Stomach smooth muscle (tissue), 2 donors: ENCODE measurements around the gene PDCD6IP.
"Not testable (repeated sequence)": the region's sequence is repeated elsewhere in the genome, so short reads cannot be mapped to it uniquely, and the experiment has no call there.

Source experiments
- H3K27ac ChIP-seq: one replicate; pipeline ENCODE4 v1.7.0; 2013; ENCODE audit warnings: mild to moderate bottlenecking, low read length, inconsistent platforms
- H3K27me3 ChIP-seq, 2 donors: one replicate each; pipeline ENCODE4 v1.7.0; 2013; ENCODE audit warnings: low read length in 2 of 2; ENCODE audit not compliant: insufficient read depth in 2 of 2, control insufficient read depth in 1 of 2
- H3K36me3 ChIP-seq, 2 donors: one replicate each; pipeline ENCODE4 v1.7.0; 2013; ENCODE audit warnings: low read length in 2 of 2; ENCODE audit not compliant: control insufficient read depth in 2 of 2, insufficient read depth in 2 of 2
- H3K4me1 ChIP-seq: one replicate; pipeline ENCODE4 v1.7.0; 2013; ENCODE audit warnings: low read length; ENCODE audit not compliant: control insufficient read depth, insufficient read depth
- H3K4me3 ChIP-seq, 2 donors: one replicate each; pipeline ENCODE4 v1.7.0; 2013; ENCODE audit warnings: low read length in 2 of 2
- H3K9ac ChIP-seq, 2 donors: one replicate each; pipeline ENCODE4 v1.7.0; 2013; ENCODE audit warnings: low read length in 2 of 2, mild to moderate bottlenecking in 1 of 2
- H3K9me3 ChIP-seq, 2 donors: one replicate each; pipeline ENCODE4 v1.7.0; 2013; ENCODE audit warnings: low read length in 2 of 2; ENCODE audit not compliant: control insufficient read depth in 2 of 2
- donor health status: healthy.
- donor health status: Pancreatic carcinoma.

The PDCD6IP gene

DNA sequence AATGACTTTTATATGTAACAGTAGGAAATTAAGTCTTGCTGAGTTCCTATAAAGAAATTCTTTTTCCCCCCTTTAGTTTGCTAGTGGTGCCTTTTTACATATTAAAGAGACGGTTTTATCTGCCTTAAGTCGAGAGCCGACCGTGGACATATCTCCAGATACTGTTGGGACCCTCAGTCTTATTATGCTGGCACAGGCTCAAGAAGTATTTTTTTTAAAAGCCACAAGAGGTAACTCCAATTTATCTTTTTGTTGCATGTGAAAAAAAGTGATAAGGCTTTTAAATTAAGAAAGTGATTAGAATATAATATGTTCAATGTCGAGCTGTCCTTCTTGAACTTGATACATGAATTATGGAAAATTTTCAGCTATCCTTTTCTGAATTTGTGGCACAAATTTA lies 26.7 kb downstream of the PDCD6IP start:
- H3K36me3 ChIP-seq, result peaks cover 15 to 19% of the 10 kb centered on the region in 2 donors
- H3K4me1 ChIP-seq, result no peaks in the 10 kb centered on the region
- no peak overlapping the region for H3K9ac ChIP-seq
- H3K9me3 ChIP-seq, result no peaks in the 10 kb centered on the region
- H3K4me3 ChIP-seq, result no peak overlapping the region
- H3K27me3 ChIP-seq, result no peaks in the 10 kb centered on the region
- no peak overlapping the region for H3K27ac ChIP-seq

DNA sequence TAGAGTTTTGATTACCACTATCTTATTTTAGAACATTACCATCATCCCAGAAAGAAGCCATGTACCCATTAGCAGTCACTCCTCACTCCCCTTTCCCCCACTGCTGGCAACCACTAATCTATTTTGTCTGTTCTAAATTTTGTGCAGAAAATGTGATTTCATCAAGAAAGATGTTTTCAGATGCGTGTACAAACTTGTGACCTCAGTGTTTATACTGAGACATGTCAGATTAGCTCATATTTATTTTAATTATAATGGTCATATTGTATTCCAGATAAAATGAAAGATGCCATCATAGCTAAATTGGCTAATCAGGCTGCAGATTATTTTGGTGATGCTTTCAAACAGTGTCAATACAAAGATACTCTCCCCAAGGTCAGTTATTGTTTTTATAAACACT lies 27.8 kb downstream of the PDCD6IP start:
- Histone ChIP-seq H3K9ac (no peak overlapping the region), H3K27me3 (no peaks in the 10 kb centered on the region), H3K9me3 (no peaks in the 10 kb centered on the region), H3K4me1 (no peaks in the 10 kb centered on the region), H3K36me3 (peaks cover 15% of the 10 kb centered on the region in 2 donors), H3K27ac (no peak overlapping the region), H3K4me3 (no peak overlapping the region)

DNA sequence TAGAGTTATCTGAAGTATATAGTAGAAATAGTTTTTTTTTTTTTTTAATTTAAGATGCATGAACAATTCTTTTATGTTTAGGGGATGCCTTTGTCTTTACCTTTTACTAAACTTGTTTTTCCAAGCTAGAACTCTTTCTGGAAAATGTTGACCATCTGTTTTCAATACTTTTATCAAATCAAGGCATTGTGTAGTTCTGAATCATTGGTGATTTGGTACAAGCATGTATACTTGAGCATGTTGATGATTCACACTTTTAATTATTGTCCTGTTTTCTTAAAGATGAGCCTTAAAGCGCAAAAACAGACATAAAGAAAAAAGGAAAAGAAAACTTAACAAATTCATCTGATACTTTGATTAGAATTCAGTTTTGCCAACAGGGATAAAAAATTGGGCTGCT lies 28.3 kb downstream of the PDCD6IP start:
- Histone ChIP-seq H3K27me3 (no peaks in the 10 kb centered on the region), H3K4me3 (no peak overlapping the region), H3K27ac (no peak overlapping the region), H3K9me3 (no peaks in the 10 kb centered on the region), H3K36me3 (peaks cover 15% of the 10 kb centered on the region in 2 donors), H3K9ac (no peak overlapping the region), H3K4me1 (no peaks in the 10 kb centered on the region)

GRCh38 chr3:33829720-33830119 lies 31.3 kb downstream of the PDCD6IP start:
- Histone ChIP-seq H3K9me3 (no peaks in the 10 kb centered on the region), H3K9ac (no peak overlapping the region), H3K4me3 (no peak overlapping the region), H3K27ac (no peak overlapping the region), H3K27me3 (no peaks in the 10 kb centered on the region), H3K4me1 (no peaks in the 10 kb centered on the region), H3K36me3 (peaks cover 12 to 15% of the 10 kb centered on the region in 2 donors)

DNA sequence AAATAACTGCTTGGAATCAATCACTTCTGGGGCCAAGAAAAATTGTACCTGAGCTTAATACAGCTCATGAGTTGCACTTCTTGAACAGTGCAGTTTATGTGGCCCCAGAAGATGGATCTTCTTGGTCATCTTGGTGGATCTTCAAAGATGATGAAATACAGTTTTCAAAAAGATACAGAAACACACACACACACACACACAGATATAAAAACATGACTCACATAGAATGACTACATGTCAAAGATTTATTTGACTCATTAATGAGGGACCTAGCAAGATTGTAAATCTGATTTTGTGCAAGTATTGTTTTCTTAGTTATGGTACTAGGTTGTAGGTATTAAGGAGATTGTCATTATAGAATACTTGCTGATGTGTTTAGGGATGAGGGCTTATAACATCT lies 32.6 kb downstream of the PDCD6IP start:
- Histone ChIP-seq H3K27me3 (no peaks in the 10 kb centered on the region), H3K36me3 (peaks cover 8 to 14% of the 10 kb centered on the region in 2 donors), H3K27ac (no peak overlapping the region), H3K4me3 (no peak overlapping the region), H3K9ac (no peak overlapping the region), H3K4me1 (no peaks in the 10 kb centered on the region), H3K9me3 (no peaks in the 10 kb centered on the region)

DNA sequence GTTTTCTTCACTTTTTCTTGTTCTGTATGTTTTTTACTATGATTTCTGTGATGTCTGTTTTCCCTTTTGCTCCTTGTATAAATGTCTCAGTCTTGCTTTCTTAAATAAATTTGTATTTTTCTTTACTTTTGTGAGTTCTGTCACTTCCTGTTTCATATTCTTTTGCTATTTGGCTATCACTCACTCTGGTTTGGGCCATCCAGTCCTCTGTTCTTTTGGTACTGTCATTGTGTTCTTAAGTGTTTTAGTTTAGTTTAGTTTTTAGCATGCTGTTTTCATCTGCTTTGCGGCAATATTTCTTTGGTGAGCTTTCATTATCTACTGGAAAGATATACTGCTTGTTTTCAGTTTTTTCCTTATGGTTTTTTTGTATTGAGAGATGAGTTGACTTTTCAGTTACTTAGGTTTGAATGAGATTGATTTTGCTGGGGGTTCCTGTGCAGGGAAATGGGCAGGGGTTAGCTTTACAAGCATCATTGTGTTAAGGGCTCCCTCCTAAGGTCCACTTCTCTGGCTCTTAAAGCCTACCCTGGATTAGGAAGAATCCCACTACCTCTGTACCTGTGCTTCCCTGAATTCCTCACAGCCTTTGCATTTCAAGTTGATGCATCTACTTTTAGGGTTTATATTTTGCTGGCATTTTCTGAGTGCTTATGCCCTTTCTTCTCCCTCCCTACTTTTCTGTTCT lies 35.1 kb downstream of the PDCD6IP start:
- Histone ChIP-seq H3K4me1 (no peaks in the 10 kb centered on the region), H3K4me3 (no peak overlapping the region), H3K9me3 (no peaks in the 10 kb centered on the region), H3K27me3 (no peaks in the 10 kb centered on the region), H3K36me3 (peaks cover 7 to 9% of the 10 kb centered on the region in 2 donors), H3K9ac (no peak overlapping the region), H3K27ac (no peak overlapping the region)

DNA sequence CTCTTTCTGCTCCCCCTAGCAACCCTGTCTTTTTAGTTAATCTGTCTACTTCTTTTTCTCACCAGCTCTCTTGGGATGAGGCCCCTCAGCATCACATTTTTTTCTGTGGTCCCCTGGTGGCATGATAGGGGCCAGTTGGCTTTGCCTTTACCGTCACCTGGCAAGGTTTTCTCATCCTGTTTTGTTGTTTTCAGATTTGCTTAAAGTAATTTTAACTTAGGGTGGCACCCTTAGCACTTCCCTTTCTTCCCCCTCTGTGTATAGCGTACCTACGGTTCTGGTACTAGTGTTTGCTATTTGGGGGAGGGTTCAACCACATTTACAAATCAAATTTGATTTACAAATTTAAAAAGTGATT lies 35.6 kb downstream of the PDCD6IP start:
- Histone ChIP-seq H3K27ac (no peak overlapping the region), H3K4me1 (no peaks in the 10 kb centered on the region), H3K4me3 (no peak overlapping the region), H3K9me3 (no peaks in the 10 kb centered on the region), H3K27me3 (no peaks in the 10 kb centered on the region), H3K9ac (no peak overlapping the region), H3K36me3 (peaks cover 3 to 5% of the 10 kb centered on the region in 2 donors)

DNA sequence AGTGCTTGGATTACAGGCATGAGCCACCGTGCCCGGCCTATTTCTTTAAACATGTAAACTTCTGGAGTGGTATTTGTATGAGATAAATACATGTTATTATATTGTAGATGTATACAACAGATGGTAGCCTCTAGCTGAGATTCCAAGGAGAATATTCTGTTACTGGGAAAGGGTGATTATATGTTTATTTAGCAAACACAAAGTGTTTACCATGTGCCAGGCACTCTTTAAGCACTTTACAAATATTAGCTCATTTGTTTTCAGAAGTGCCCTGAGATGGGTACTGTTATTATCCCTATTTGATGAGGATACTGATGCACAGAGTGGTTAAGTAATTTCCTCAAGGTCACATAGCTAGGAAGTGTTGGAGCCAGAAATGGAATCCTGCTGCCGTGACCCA lies 38.8 kb downstream of the PDCD6IP start:
- H3K9ac ChIP-seq, H3K27ac ChIP-seq, H3K27me3 ChIP-seq, H3K4me3 ChIP-seq, H3K9me3 ChIP-seq, H3K4me1 ChIP-seq, H3K36me3 ChIP-seq: not testable (repeated sequence)

DNA sequence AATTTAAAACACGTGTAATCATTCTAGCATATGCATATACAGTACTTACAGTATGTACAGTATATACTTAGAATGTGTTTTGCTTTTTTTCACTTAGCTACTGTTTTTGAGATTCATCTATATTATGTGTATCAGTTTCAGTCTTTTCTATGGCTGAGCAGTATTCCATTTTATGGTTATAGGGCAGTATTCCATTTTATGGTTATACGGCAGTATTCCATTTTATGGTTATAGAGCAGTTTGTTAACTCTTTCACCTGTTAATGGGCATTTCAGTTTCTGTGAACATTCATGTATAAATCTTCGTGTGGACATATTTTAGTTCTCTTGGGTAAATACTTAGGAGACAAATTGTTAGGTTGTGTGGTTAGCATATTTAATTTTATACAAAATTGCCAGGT lies 40.9 kb downstream of the PDCD6IP start:
- Histone ChIP-seq H3K9ac (no peak overlapping the region), H3K27ac (no peak overlapping the region), H3K36me3 (peaks cover 2 to 4% of the 10 kb centered on the region in 2 donors), H3K9me3 (no peaks in the 10 kb centered on the region), H3K4me3 (no peak overlapping the region), H3K4me1 (no peaks in the 10 kb centered on the region), H3K27me3 (no peaks in the 10 kb centered on the region)

DNA sequence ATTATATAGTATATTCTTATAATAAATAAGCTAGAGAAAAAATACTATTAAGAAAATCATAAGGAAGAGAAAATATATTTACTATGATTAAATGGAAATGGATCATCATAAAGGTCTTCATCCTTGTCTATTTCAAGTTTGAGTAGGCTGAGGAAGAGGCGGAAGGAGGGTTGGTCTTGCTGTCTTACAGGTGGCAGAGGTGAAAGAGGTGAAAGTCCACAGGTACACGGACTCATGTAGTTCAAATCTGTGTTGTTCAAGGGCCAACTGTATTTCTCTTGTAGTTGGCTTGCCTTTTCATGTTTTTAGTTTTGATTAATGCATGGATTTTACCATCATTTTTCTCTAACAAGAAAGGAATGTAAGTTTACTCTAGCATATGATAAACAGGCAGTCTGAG lies 41.7 kb downstream of the PDCD6IP start:
- Histone ChIP-seq H3K9me3 (no peaks in the 10 kb centered on the region), H3K27me3 (no peaks in the 10 kb centered on the region), H3K4me3 (no peak overlapping the region), H3K27ac (no peak overlapping the region), H3K9ac (no peak overlapping the region), H3K36me3 (peaks cover 3 to 8% of the 10 kb centered on the region in 2 donors), H3K4me1 (no peaks in the 10 kb centered on the region)

DNA sequence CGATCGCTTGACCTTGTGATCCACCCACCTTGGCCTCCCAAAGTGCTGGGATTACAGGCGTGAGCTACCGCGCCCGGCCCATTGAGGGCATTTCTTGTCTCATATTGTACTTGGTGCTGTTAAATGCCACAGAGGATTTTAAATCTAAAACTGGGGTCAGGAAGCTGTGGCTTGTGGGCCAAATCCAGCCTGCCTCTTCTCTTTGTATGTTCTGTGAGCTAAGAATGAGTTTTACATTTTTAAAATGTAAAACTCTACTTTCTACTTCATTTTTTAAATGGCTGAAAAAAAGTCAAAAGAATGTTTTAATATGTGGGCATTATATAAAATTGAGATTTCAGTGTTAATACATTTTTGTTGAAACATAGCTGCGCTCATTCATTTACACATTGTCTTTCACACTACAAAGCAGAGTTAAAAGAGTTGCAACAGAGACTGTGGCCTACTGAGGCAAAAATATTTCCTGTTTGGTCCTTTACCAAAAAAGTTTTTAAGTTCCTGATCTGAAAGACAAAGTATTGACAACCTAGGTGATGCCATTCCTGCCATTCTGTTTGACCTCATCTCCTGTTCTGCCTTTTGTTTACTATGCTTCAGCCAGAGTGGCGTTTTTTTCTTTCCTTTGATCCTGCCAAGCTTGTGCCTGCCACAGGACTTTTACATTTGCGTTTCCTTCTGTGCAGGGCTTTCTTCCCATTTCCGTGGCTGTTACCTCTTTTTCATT lies 50.4 kb downstream of the PDCD6IP start:
- Histone ChIP-seq H3K4me3 (no peak overlapping the region), H3K9ac (no peak overlapping the region), H3K36me3 (peaks cover 6 to 18% of the 10 kb centered on the region in 2 donors), H3K9me3 (no peaks in the 10 kb centered on the region), H3K27ac (no peak overlapping the region), H3K4me1 (no peaks in the 10 kb centered on the region), H3K27me3 (no peaks in the 10 kb centered on the region)
